SU-DHL-6 (cell line): ENCODE results near the gene PTPRJ.

Experiments used
- CTCF ChIP-seq: fragments of 200-600 bp; sonication (generic); IDR thresholded peaks from one replicate; pipeline ENCODE4 v1.5.1; 2017; ENCODE audit warnings: antibody characterized with exemption, mild to moderate bottlenecking, low read length, moderate library complexity; ENCODE audit not compliant: insufficient read depth, poor library complexity, severe bottlenecking
- EZH2phosphoT487 ChIP-seq: fragments of 200-600 bp; sonication (generic), shearing (Covaris generic); conservative IDR thresholded peaks from 2 replicates; pipeline ENCODE4 v1.6.1; 2018; ENCODE audit warnings: mild to moderate bottlenecking, antibody characterized with exemption, low read length, moderate library complexity, mixed read lengths

- TF ChIP-seq CTCF = no peak
- no peak for TF ChIP-seq EZH2phosphoT487
These were observed 128.1 kb downstream of the PTPRJ start for GRCh38 chr11:48108231-48109045.
